Cerebellar cortex (tissue), 1 donor: ENCODE measurements around the gene JAK3.

Experiments used
- DNase-seq: peaks from one replicate; pipeline ENCODE4 v3.0.0-alpha.2; 2015; ENCODE audit warnings: low spot score

The JAK3 gene

GRCh38 chr19:17840019-17840418 is 7.8 kb downstream of the JAK3 start:
- DNase-seq = no peak

- DNase-seq = no peak
Measured at GRCh38 chr19:17837972-17838371, 9.8 kb downstream of the JAK3 start.

GRCh38 chr19:17836530-17836929 is 11.3 kb downstream of the JAK3 start:
- peak; percentile 40 for DNase-seq

DNA sequence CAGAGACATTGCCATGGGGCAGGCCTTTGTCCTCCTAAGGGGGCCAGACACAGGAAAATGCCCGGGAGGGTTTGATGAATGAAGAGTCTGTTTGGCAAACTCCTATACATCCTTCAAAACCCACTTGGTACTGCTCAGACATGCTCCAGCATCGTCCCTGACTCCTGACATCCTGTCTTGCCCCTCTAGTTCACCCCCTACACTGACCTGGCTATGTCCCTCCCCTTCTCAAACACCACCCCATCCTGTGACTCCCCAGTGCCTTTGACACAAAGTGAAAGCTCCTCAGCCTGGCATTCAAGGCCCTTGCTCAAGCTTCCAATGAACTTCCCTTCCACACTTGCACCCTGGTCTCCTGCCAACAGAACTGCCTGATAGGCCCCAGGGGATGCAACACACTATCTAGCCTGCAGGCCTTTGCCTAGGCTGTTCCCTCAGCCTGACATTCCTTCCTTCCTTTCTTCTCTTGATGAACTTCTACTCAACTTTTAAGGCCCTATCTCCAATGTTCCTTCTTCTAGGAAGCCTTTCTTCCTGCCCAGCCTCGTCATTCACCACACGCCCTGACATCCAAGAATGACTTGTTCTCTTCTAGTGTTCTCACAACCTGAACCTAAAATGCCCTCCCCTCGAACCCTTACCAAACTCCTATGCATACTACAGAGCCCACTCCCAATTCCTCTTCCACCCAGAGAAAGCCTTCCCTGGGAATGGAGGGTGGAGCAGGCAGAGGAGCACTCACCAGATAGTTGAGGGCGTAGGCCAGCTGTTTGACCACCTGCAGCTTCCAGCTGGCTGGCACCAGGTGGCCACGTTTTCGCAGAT is 12.4 kb downstream of the JAK3 start:
- no peak for DNase-seq

GRCh38 chr19:17834350-17835181 is 13.2 kb downstream of the JAK3 start:
- no peak for DNase-seq

DNA sequence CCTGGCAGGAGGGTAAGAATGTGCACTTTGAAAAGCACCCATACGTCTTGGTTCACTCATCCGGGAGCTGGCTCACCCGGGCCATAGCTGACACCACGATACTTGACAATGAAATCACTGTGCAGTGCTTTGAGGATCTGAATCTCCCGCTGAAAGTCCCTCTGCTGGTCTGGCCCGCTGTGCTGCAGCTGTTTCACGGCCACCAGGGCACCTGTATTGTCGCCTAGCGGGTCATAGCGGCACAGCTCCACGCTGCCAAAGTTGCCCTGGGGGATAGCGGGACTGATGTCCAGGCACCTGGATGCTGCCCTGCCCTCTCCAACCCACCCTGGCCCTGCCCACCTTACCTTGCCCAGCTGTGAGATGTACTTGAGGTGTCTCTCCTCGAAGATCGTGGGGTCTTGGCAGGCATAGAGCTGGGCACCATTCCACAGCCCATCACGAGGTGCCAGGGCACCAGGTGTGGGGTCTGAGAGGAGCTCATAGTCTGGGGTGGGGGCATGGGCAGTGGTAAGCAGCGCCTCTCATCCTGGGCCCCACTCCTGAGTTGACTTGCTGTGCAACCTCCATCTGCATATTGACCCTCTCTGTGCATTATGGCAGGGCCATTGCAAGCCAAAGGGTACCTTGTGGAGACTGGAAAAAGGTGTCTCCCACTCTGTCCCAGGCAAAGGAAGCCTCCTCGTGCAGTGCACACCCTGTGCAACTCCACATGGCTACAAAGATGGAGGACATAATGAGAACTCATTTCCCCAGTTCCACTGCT is 15.2 kb downstream of the JAK3 start:
- DNase-seq = no peak

DNA sequence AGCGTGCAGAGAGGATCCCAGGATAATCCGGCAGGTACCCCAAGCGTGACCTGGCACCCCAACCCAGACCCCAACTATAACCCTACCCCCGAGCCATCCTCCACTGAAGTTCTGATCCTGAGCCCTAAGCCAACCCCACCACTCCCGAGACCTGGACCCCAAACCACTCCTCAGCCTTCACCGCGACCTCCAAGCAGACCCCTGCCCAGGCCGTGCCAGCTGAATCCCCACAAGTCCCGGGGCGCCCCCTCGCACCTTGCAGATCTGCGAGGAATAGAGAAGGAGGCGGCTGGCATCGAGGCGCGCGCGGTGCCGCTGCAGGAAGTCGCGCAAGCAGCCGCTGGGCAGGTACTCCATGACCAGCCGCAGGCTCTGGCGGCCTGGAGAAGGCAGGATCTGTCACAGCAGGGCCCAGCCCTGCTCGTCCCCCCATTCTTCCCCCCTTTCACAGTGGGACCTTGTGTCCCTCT is 16.3 kb downstream of the JAK3 start:
- no peak for DNase-seq

DNA sequence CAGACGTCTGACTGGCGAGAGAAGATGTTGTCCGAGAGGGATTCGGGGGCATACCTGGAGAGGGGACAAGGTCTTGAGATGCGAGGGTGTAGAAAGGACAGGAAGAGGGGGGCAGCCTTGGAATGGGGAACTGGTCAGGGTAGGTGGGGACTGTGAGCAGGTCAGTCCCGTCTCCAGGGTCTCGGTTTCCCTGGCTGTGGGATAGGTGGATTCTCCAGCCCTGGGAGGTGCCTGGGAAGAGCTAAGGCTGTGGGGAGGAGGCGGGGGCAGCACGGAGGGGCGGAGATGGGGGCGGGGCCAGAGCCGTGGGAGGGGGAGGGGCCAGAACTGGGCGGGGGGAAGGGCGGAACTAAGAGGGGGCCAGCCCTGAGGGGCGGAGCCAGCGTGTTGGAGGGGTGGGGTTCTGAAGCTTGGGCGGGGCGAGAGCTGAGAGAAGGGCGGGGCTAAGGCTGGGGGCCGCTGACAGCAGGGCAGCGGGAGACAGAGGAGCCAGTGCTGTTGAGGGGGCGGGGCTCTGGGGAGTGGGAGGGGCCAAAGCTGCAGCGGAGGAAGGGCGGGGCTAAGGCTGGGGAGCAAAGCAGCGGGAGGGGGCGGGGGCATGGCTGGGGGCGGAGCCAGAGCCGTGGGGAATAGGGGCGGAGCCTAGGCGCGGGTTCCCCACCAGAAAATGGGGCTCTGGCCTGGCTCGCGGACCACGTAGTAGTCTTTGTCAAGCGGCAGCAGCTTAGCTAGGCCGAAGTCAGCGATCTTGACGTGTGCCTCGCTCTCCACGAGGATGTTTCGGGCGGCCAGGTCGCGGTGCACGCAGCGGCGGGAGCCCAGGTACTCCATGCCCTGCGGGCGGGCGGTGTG is 17.0 kb downstream of the JAK3 start:
- peak; percentile 99 for DNase-seq

DNA sequence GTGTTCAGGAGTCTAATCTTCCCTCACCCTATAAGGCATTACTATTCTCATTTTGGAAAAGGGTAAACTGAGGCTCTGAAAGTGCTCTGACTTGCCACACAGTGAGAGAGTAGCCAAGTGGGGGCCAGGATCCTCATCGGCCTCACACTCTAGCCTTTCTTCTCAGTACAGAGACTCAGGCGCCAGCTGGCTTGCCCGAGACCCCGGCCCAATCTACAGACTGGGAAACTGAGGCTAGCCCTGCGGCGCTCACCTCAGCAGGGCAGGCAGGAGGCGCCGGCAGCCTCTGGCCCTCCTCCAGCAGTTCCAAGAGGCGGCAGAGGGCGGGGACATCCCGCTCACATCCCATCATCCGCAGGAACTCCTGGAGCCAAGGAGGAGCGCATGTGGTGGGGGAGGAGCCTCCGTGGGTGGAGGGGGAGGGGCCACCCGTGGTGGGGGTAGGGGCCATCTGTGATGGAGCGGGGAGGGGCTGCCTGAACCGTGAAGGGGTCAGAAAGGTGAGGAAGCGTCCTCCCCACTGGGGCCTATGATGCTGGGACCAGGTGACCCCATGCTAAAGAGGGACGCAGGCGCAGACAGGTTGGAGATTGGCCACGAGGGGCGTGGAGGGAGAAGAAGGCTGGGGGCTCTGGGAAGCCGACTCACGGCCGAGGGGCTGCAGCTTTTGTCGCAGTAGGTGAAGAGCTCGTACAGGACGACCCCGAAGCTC is 17.8 kb downstream of the JAK3 start:
- peak; percentile 87 for DNase-seq

GRCh38 chr19:17826508-17827056 is 21.2 kb downstream of the JAK3 start:
- no peak for DNase-seq

DNA sequence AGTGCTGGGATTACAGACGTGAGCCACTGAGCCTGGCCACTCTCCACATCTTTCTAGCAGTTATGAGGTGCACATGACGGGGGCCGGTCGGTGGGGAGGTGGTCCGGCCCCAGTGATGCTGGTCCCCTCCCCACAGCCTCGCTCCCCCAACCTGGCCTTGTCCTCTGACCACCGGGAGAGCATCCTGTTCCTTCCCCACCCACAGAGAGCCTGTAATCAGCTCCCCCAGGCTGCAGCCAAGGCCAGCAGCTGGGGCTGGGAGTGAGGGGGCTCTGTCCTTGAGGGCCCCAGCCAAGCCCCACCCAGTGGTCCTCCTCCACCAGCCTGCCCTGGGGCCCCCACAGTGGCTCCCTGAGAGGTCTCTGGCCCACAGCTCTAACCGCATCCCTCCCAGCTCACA is 23.4 kb downstream of the JAK3 start:
- no peak for DNase-seq

- DNase-seq = no peak
Measured at GRCh38 chr19:17821190-17821589, 26.6 kb downstream of the JAK3 start, which contains the start of gene INSL3. Gene INSL3, minus strand, starts transcription at chr19:17821519. Its CDS starts 13 bp downstream, at chr19:17821506.

DNA sequence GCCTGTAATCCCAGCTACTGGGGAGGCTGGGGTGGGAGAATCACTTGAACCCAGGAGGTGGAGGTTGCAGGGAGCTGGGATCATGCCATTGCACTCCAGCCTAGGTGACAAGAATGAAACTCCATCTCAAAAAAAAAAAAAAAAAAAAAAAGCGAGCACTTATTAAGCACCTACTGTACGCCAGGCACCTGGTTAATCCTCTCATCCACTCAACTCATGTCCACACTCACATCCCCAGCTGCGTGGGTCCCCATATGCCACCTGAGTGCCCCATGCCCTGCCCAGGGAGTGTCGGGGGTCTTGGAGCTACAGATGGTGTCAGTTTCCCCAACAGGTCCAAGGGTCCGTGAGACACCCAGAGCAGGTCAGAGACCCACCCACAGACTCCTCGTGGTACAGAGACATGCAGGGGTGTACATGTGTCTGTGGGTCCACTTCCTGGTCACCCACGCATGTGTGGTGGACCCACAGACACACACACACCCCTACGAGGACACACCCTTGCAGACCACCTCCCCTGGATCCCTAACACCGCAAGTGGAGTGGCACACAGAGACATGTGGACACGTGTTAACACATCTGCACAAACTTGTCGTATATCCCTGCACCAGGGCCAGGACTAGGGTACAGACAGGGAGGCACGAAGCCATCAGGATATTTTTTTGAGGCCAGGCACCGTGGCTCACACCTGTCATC is 30.0 kb downstream of the JAK3 start:
- no peak for DNase-seq

DNA sequence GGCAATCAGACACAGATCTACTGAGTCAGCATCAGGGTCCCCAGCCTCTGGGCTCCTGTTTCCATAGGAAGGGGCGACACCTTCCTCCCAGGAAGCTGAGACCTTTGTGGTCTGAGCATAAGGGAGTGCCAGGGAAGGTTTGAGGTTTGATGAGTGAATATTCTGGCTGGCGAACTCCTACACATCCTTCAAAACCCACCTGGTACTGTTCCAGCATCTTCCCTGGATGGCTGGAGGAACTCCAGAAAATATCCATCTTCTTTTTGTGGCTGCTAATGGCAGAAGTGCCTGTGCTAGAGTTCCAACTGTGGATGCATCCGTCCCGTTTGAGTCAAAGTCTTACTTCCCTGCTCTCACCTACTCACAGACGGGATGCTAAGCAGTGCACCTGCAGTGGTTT is 35.7 kb downstream of the JAK3 start:
- DNase-seq = no peak

- DNase-seq = no peak
Measured at GRCh38 chr19:17811681-17812080, 36.1 kb downstream of the JAK3 start.

DNA sequence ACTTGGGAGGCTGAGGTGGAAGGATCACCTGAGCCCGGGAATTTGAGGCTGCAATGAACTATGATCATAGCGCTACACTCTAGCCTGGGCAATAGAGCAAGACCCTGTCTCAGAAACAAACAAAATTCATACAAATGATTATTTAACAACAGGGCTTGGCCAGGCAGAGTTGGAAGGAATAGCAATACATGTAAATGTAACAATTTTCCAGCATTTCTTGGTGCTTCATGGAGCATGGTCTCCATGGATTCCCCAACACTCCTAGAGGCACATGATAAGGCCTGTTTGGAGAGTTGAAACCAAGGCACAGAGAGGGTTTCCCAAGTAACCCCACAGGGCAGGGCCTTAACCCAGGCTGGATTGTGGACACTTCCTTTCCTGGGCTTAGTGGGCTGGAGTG is 36.7 kb downstream of the JAK3 start:
- DNase-seq = no peak

DNA sequence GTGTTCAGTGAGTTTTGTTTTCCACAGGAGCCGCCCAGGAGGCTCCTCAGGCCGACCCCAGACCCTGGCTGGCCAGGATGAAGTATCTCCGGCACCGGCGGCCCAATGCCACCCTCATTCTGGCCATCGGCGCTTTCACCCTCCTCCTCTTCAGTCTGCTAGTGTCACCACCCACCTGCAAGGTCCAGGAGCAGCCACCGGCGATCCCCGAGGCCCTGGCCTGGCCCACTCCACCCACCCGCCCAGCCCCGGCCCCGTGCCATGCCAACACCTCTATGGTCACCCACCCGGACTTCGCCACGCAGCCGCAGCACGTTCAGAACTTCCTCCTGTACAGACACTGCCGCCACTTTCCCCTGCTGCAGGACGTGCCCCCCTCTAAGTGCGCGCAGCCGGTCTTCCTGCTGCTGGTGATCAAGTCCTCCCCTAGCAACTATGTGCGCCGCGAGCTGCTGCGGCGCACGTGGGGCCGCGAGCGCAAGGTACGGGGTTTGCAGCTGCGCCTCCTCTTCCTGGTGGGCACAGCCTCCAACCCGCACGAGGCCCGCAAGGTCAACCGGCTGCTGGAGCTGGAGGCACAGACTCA is 40.0 kb downstream of the JAK3 start:
- DNase-seq = no peak

DNA sequence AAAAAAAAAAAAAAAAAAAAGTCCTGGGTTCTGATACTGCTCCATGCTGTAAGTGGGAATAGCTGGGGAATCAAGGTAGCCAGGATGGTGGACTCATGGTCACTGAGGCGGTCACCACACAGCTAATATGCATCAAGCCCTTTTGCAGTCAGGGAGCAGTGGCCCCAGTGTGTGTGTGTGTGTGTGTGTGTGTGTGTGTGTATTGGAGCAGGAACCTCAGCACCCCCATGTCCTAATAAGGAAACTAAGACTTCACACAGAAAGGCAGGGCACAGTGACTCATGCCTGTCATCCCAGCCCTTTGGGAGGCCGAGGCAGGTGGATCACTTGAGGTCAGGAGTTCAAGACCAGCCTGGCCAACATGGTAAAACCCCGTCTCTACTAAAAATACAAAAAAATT is 40.8 kb downstream of the JAK3 start:
- no peak for DNase-seq

DNA sequence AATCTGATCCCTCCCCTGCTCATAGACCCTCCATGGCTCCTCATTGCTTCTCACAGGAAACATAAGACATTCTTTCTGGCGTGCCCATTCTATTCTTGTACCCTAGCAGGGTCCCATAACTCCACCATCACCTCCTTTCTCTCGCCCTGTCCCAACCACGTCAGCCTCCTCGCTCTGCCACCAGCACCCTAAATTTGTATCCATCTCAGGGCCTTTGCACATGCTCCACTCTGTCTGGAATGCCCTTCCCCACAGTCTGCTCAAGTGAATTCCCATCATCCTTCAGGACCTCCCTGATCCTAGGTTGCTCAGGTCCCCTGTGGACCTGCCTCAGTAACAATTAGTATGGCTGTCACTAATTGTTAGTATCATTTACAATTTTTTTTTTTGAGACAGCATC is 42.4 kb downstream of the JAK3 start:
- DNase-seq = no peak
